Head of caudate nucleus (tissue), 42 donors: ENCODE results near the gene VEGFC.

Experiments
- DNase-seq, 42 donors: peaks; one replicate each; pipeline versions ENCODE4 v3.0.0 to v3.0.0-alpha.2; 2020 to 2021; ENCODE audit warnings: mixed read lengths in 7 of 42
- intact Hi-C: fragments of 100-400 bp; cut with DNase I; formaldehyde crosslinking; loops from one replicate; pipeline ENCODE4 v1.15.0; 2022

The VEGFC gene

GRCh38 chr4:176729489-176729888 is 63.2 kb downstream of the VEGFC start:
- intact Hi-C loops: no loop called here
- DNase-seq: no peak

DNA sequence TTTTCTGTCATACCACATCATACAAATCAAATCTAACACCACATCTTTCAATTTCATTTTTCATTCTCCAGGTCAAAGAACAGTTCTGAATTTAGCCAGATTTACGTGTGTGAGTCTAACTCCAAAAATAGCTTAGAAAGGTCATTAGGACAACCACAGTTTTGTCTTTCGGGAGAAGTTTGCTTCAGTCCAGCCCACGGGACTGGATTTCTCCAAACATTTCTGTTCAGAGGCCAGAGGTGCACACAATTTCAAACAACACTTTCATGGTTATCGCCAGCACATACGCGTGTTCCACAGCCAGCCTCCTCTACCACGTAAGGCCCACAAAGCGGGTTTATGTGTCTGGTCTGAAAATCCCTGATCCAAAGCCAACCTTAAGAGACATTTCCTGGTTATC is 65.9 kb downstream of the VEGFC start:
- intact Hi-C loops: no loop called here
- no peak for DNase-seq

- DNase-seq: no peak
- intact Hi-C loops: no loop called here
Measured at GRCh38 chr4:176721459-176721858, 71.3 kb downstream of the VEGFC start.

GRCh38 chr4:176718881-176719280 is 73.8 kb downstream of the VEGFC start:
- intact Hi-C loops: no loop called here

DNA sequence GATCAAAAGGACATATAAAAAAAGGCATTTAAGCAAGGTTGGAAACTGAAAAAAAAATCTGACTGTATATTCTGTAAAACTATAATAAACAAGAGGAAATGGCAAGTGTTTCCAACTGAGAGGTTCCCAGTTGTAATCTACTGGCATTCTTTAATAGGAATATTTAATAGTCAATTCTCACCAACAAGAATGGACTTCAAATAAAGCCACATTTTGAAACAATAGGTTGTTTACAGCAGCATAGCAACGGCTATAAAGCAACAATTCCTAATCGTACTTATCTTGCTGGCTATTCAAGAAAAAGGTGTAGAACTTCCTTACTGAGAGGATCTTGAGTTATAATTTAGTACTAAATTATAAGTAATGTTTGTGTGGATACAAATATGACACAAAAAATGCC is 75.5 kb downstream of the VEGFC start:
- no peak for DNase-seq
- intact Hi-C loops: no loop called here

More at GRCh38 chr4:176718881-176719280, 73.8 kb downstream of the VEGFC start:
- no peak for DNase-seq

DNA sequence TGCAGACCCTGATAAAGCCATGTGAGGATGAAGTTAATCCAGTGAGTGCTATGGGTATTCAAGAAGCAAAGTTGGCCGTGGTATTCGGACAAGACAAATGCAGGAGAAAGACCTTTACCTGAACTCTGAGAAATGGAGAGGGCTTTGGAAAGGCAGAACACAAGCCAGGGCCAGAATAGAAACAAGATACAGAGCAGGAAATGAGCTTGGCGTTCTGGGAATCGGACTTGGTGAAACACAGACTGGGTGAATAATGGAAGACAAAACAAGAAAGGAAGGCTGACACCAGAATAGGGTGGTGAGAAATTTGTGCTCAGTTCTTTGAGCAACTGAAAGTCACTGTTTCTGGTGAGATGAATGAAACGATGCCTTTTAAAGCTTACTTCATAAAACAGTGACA is 83.3 kb downstream of the VEGFC start:
- intact Hi-C loops: no loop called here
- DNase-seq: no peak

DNA sequence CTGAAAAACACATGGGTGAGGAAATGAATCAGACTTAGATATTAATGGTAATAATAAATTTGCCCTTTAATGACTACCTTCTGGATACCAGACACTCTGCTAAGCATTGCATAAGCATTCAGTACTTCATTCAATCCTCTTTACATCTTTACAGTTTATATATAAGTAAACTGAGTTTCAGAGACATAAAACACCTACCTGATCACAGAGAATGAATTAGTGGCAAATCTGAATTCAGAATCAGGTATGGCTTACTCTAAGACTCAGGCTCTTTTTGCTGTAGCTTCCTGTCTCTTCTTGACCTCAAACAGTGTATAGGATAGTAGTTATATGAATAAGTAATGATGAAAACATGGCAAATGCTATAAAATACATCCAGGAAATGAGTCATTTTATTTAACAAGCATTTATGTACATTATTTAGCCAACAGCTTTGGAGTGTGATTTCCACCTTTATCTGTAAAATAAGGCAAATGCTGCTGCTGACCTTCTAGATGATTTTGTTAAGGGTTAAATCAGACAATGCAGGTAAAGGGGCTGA is 83.9 kb downstream of the VEGFC start:
- no peak for DNase-seq
- intact Hi-C loops: no loop called here

- no peak for DNase-seq
- intact Hi-C loops: no loop called here
Measured at GRCh38 chr4:176690716-176691115, 102.0 kb downstream of the VEGFC start.

- no peak for DNase-seq
- intact Hi-C loops: no loop called here
Measured at GRCh38 chr4:176680668-176681180, 112.0 kb downstream of the VEGFC start.

- intact Hi-C loops: no loop called here
Measured at GRCh38 chr4:176676901-176677300, 115.8 kb downstream of the VEGFC start.

GRCh38 chr4:176675810-176676209 is 116.9 kb downstream of the VEGFC start:
- no peak for DNase-seq
- intact Hi-C loops: no loop called here

More at GRCh38 chr4:176676901-176677300, 115.8 kb downstream of the VEGFC start:
- no peak for DNase-seq

DNA sequence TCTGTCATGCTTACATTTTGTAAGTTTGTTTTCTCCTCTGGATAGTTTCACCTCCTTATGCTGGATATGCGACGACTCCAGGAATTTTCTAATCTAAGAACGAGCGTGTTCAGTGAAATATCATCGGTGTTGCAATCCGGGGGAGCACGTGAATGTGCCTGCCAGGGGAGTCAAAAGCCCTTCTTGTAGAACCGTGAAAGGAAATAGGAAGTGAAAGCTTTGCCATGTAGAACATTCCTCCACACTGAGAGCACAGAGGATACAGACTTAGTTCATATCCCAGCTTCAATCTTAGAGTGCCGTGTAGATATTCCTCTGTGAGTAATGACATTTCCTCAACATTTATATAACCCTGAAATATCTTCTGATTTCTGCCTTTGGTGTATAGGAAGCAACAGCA is 121.2 kb downstream of the VEGFC start:
- intact Hi-C loops: no loop called here
- DNase-seq: no peak

DNA sequence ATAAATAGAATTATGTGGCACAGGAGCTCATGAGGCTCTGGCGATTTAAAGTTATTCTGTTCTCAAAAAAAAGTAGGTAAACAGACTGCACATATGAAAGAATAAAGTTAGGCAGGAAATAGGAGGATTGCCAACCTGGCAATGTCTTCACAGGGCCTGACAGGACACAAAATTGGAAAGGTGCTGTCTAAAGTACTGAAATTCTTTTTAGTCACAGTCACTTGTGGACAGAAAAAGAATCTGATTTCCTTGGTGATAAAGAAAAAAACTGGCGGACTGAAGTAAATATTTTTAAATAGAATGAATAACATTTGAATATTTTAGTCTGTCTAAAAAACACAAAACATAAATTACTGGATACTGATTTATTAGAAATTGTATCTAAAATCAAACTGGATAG is 124.4 kb downstream of the VEGFC start:
- intact Hi-C loops: no loop called here
- DNase-seq: no peak

- intact Hi-C loops: no loop called here
- no peak for DNase-seq
Measured at GRCh38 chr4:176664964-176665363, 127.8 kb downstream of the VEGFC start.

DNA sequence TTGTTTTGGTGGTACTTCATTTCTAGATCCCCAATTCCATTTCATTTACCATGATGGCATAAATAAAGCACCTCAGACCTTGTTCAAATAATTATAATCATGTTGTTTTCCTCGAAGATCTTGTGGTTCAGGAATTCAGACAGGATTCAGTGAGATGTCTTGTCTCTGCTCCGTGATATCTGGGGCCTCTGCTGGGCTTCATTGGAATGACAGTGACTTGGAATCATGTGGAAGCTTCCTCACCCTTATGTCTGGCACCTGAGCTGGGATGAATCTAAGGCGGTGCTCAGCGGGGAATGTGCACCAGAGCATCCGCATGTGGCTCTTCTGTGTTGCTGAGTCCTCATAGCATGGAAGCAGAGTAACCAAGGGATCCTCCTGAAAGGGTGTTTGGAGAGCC is 132.2 kb downstream of the VEGFC start:
- intact Hi-C loops: no loop called here
- no peak for DNase-seq

GRCh38 chr4:176656108-176656507 is 136.6 kb downstream of the VEGFC start:
- no peak for DNase-seq

GRCh38 chr4:176654565-176655216 is 138.0 kb downstream of the VEGFC start:
- intact Hi-C loops: no loop called here
- no peak for DNase-seq

More at GRCh38 chr4:176656108-176656507, 136.6 kb downstream of the VEGFC start:
- intact Hi-C loops: no loop called here

- intact Hi-C loops: no loop called here
- no peak for DNase-seq
Measured at GRCh38 chr4:176653401-176654220, 139.1 kb downstream of the VEGFC start.

DNA sequence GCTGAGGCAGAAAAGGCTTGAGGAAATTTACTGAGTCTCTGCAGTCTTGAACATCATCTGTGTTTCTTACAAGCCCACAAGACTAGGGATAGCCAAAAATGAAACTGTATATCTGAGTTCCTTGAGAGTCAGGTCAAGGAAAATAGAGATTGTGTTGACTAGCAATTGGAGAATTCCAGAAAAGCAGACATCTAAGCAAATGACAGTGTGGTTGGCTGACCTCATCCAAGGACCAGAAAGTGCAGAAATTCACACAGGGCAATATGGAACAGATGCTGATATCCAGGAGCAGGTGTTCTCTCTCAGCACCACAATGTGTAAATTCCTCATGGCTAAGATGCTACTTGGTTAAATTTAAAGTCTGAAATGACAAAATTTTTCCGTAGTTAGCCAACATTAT is 146.4 kb downstream of the VEGFC start:
- DNase-seq: no peak
- intact Hi-C loops: no loop called here

DNA sequence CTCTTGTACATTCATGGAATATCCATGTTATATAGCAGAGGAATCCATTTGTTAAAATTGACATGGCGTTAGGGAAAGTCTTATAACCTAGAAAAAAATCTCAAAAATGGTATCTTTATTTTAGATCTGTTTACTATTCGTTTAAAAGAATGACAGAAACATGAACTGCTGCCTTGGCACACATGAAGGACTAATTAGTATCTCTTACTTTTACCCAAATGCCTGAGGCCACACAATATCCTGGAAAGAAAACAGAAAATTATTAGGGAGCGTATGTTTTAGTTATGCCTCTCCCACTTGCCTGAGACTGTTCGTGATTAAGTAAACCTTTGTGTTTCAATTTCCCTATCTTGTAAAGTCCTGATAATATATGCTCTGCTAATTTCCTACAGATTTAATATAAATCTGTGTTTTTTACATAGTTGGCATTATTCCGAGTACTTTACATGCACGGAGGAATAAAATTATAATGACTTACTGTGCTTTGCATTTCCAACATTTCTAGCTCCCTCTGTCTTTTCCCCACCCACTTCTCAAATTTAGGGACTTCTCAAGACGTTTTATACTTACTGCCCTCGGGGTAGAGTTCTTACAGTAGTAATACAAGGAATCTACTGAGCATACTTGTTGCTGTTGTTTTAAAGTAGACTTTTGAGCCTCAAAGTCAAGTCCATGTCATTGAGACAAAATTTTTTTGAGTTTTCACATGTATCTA is 147.3 kb downstream of the VEGFC start:
- intact Hi-C loops: no loop called here
- DNase-seq: no peak
